Lower leg skin (tissue), 4 donors: ENCODE results near the gene PIEZO2. TPM values are rescaled to one million over a fixed set of nuclear protein-coding genes. Genes with fewer than 3 reads are reported as not detected.
"Not testable (repeated sequence)": the region's sequence is repeated elsewhere in the genome, so short reads cannot be mapped to it uniquely, and the experiment has no call there.

Experiments used
- DNase-seq, 2 donors: peaks; one replicate each; pipeline ENCODE4 v3.0.0-alpha.2; 2019; ENCODE audit warnings: low spot score in 2 of 2
- H3K4me3 ChIP-seq: fragments of 200-600 bp; sonication (generic); 2 replicates; pipeline ENCODE4 v1.5.1; 2017; ENCODE audit warnings: mild to moderate bottlenecking, low read depth; ENCODE audit not compliant: poor library complexity, severe bottlenecking
- POLR2A ChIP-seq, 2 donors: fragments of 450-650 bp; IDR thresholded peaks; one replicate each; pipeline ENCODE4 v1.6.1; 2016 to 2017; ENCODE audit warnings: antibody characterized with exemption in 2 of 2, mild to moderate bottlenecking in 1 of 2, moderate library complexity in 1 of 2
- WGBS, 2 donors: methylation state at CpG; one replicate each; pipeline ENCODE4 v1.1.5; 2018; 5-methylcytosine and 5-hydroxymethylcytosine counted together
- intact Hi-C: fragments of 100-400 bp; cut with DNase I; formaldehyde crosslinking; loops from one replicate; pipeline ENCODE4 v1.15.0; 2023; ENCODE audit warnings: low total_unique reads
- total RNA-seq, 4 donors: library from RNA; depleted of rRNA; stranded (reverse); fragments of >200 nt; gene quantifications; one replicate each; pipeline ENCODE4 v1.1.0, GENCODE V29; 2016
- TF ChIP-seq, protein P1 (sequence below), 3 donors: fragments of 450-650 bp; IDR thresholded peaks; one replicate each; pipeline ENCODE4 v1.5.1; 2016; ENCODE audit warnings: antibody characterized with exemption in 3 of 3, mild to moderate bottlenecking in 3 of 3, moderate library complexity in 2 of 3

Gene PIEZO2
- total RNA-seq, 4 donors from 2014 or later: 0.30 to 1.8 (median 0.64) TPM

DNA sequence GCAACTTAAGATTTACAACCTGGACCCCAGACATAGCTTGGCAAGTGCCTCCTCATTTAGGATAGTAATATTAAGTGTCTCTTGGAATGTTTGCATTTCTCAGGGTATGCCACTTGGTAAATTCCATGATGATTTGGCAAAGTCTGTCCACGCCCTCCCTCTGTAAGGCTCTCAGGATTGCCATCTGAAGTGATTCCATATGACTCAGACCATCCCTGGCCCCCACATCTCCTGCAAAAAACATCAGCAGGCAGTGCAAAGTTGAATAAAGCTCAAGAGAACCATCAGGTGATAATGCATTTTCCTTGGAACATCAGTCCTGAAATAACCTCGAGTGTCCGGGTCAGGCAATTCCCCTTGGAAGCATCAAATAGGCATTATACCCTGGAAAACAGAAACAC lies 27.1 kb upstream of the PIEZO2 start:
- intact Hi-C loops: no loop called here

DNA sequence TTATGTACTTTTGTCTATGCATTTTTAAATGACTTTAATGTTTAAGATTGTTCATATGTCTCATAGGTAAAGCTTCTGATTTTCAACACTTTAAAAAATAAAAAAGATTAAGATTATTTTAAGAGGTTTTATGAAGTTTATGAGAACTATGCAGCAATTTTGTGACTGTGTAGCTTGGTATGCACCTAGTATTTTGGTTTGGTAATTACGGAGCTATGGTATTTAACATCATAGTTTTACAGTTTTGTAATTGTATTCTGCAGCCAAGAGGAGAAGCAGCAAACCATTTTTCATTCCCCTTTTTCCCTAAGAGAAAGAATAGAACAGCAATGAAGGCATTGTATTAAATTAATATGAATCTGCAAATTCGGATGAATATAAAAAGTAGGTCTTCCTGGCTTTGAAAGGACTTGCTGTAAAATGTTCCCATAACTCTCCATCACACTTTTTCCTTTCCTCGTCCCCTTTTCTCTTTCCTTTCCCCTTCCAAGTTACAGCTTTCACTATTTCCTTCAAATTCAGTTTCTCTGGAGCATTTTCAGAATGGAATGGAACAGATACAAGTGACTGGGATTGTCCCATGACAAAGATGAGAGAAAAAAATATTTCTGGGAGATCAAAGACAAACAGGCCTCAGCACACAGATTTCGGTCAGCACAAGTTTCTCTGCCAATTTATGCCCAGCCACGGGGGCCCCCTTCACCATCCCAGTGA lies 26.1 kb upstream of the PIEZO2 start:
- 38 to 46% methylated on average over 5 of the region's 5 CpGs for WGBS, 2 donors
- no peak overlapping the region for H3K4me3 ChIP-seq
- intact Hi-C loops: no loop called here
- DNase-seq: no peak
- TF ChIP-seq, protein P1, sequence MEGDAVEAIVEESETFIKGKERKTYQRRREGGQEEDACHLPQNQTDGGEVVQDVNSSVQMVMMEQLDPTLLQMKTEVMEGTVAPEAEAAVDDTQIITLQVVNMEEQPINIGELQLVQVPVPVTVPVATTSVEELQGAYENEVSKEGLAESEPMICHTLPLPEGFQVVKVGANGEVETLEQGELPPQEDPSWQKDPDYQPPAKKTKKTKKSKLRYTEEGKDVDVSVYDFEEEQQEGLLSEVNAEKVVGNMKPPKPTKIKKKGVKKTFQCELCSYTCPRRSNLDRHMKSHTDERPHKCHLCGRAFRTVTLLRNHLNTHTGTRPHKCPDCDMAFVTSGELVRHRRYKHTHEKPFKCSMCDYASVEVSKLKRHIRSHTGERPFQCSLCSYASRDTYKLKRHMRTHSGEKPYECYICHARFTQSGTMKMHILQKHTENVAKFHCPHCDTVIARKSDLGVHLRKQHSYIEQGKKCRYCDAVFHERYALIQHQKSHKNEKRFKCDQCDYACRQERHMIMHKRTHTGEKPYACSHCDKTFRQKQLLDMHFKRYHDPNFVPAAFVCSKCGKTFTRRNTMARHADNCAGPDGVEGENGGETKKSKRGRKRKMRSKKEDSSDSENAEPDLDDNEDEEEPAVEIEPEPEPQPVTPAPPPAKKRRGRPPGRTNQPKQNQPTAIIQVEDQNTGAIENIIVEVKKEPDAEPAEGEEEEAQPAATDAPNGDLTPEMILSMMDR (IDR thresholded peaks at IDR 0.05): no peak
- no peak for TF ChIP-seq POLR2A (IDR thresholded peaks at IDR 0.05)

More for the DNA sequence above, 27.1 kb upstream of the PIEZO2 start:
- no peak overlapping the region for H3K4me3 ChIP-seq
- no peak for DNase-seq
- no peak for TF ChIP-seq POLR2A (IDR thresholded peaks at IDR 0.05)
- TF ChIP-seq, protein P1 (IDR thresholded peaks at IDR 0.05): no peak
- WGBS, 2 donors: 64 to 69% methylated on average over 3 of the region's 3 CpGs

DNA sequence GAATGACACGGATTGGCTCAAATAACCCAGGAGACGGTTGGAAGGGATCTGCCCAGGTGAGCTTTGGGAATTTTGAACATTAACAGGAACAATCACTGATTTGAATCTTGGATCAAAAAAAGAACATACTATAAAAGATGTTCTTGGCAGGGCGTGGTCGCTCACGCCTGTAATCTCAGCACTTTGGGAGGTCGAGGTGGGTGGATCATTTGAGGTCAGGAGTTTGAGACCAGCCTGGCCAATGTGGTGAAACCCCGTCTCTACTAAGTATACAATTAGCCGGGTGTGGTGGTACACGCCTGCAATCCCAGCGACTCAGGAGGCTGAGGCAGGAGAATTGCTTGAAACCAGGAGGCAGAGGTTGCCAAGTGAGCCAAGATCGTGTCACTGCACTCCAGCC lies 24.8 kb upstream of the PIEZO2 start:
- intact Hi-C loops, H3K4me3 ChIP-seq, DNase-seq: not testable (repeated sequence)
- WGBS, 2 donors: 66 to 76% methylated on average over 11 of the region's 11 CpGs

DNA sequence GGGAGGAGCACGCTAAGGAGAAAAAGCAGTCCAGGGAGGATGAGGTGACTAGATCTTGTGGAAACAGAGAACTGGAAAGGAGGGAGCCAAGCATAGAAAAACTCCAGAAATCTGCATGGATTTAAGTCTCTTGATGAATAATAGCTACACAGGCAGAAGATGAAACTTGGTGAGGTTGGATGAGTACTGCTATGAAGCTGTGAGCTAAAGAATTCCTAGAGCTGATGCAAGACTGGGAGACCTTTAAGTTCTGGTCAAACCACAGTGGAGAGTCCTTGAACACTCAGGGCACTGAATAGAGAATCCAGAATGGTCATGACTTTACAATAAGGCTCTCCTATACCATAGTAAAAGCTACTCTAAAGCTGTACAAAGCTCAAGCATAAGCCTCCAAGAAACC lies 18.4 kb upstream of the PIEZO2 start:
- DNase-seq: no peak
- 76 to 97% methylated on average over 1 of the region's 1 CpG for WGBS, 2 donors
- intact Hi-C loops: no loop called here
- H3K4me3 ChIP-seq: no peak overlapping the region
- TF ChIP-seq, protein P1 (IDR thresholded peaks at IDR 0.05): no peak
- no peak for TF ChIP-seq POLR2A (IDR thresholded peaks at IDR 0.05)

DNA sequence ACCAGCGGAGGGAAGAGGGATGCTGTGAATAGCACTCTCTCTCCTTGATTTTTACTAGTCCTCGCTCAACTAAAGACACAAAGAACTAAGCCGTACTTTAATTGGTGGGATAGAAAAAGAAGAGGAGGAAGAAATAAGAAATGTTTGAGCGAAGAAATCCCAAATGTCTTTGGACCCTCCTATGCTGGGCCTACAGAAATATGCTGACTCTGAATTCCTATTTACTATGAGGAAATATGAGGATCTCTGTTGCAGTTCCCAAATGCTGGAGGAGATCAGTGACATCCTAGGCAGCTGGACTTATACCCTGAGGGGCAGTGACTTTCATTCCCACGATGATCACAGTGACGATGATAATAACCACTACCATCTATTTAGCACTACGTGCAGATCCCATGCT lies 16.6 kb upstream of the PIEZO2 start:
- 92 to 94% methylated on average over 7 of the region's 7 CpGs for WGBS, 2 donors
- DNase-seq: no peak
- no peak overlapping the region for H3K4me3 ChIP-seq
- TF ChIP-seq POLR2A (IDR thresholded peaks at IDR 0.05): no peak
- TF ChIP-seq, protein P1 (IDR thresholded peaks at IDR 0.05): no peak
- intact Hi-C loops: no loop called here

DNA sequence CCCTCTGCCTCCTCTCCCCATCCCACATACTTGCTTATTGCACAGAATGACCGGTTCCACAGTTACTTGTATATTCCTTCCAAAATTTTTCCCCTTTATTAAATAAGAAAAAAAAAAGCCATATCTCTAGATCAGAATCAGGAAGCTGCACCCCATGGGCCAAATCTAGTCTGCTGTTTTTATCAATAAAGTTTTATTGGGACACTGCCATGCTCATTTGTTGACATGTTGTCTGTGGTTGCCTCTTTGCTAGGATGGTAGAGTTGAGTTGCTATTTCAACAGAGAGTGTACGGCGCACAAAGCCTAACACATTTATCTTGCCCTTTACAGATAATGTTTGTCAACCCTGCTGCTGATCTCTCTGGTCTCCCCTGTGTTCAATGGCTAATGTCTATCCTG lies 15.8 kb upstream of the PIEZO2 start:
- H3K4me3 ChIP-seq: no peak overlapping the region
- intact Hi-C loops: no loop called here
- 99 to 100% methylated on average over 3 of the region's 3 CpGs for WGBS, 2 donors
- no peak for DNase-seq
- no peak for TF ChIP-seq POLR2A (IDR thresholded peaks at IDR 0.05)
- TF ChIP-seq, protein P1 (IDR thresholded peaks at IDR 0.05): no peak
